BLaER1 treated with 17β-estradiol and CSF1 and Interleukin-3, amounts not matched to agents 10 nM and 100 nM (cell line): ENCODE results near the gene SPOCK3.

Experiments
- H3K27ac ChIP-seq, 11 experiments: shearing (Covaris generic); formaldehyde crosslinking; 2 replicates each; pipeline ENCODE4 v1.8.1; 2022
- H3K27me3 ChIP-seq, 11 experiments: shearing (Covaris generic); formaldehyde crosslinking; 2 replicates each; pipeline ENCODE4 v1.8.1; 2022
- H3K36me3 ChIP-seq, 11 experiments: shearing (Covaris generic); formaldehyde crosslinking; 2 replicates each; pipeline ENCODE4 v1.8.1; 2022
- H3K4me1 ChIP-seq, 10 experiments: shearing (Covaris generic); formaldehyde crosslinking; 2 replicates each; pipeline ENCODE4 v1.8.1; 2022
- H3K4me2 ChIP-seq, 11 experiments: shearing (Covaris generic); formaldehyde crosslinking; 2 replicates each; pipeline ENCODE4 v1.8.1; 2022
- H3K4me3 ChIP-seq, 10 experiments: shearing (Covaris generic); formaldehyde crosslinking; 2 replicates each; pipeline ENCODE4 v1.8.1; 2022
- H3K9ac ChIP-seq, 11 experiments: shearing (Covaris generic); formaldehyde crosslinking; 2 replicates each; pipeline ENCODE4 v1.8.1; 2022
- H3K9me3 ChIP-seq, 11 experiments: shearing (Covaris generic); formaldehyde crosslinking; replicated peaks in 1 of 11; 2 replicates each; pipeline ENCODE4 v1.8.1; 2022
- H4K20me1 ChIP-seq, 11 experiments: shearing (Covaris generic); formaldehyde crosslinking; 2 replicates each; pipeline ENCODE4 v1.8.1; 2022
- Cebpa-rat ChIP-seq, 11 experiments: shearing (Covaris generic); IDR thresholded peaks; 2 replicates each; pipeline ENCODE4 v1.8.1; 2022

Gene SPOCK3

GRCh38 chr4:166965562-166965961 is 268.7 kb downstream of the SPOCK3 start:
- H4K20me1 ChIP-seq: no peaks in the 10 kb centered on the region
- no peak overlapping the region for H3K4me3 ChIP-seq
- no peaks in the 10 kb centered on the region for H3K36me3 ChIP-seq
- H3K27me3 ChIP-seq: no peaks in the 10 kb centered on the region
- no peak overlapping the region for H3K4me2 ChIP-seq
- peaks cover 17 to 26% (median 21%) of the 10 kb centered on the region in 11 experiments for H3K9me3 ChIP-seq
- H3K4me1 ChIP-seq: no peaks in the 10 kb centered on the region
- TF ChIP-seq Cebpa-rat (IDR thresholded peaks at IDR 0.05): no peak
- H3K9ac ChIP-seq: no peak overlapping the region
- no peak overlapping the region for H3K27ac ChIP-seq

- no peak overlapping the region for H3K27ac ChIP-seq
- no peaks in the 10 kb centered on the region for H3K36me3 ChIP-seq
- H3K4me1 ChIP-seq: no peaks in the 10 kb centered on the region
- no peak overlapping the region for H3K4me3 ChIP-seq
- TF ChIP-seq Cebpa-rat (IDR thresholded peaks at IDR 0.05): no peak
- H3K4me2 ChIP-seq: no peak overlapping the region
- no peaks in the 10 kb centered on the region for H4K20me1 ChIP-seq
- no peaks in the 10 kb centered on the region for H3K27me3 ChIP-seq
- H3K9ac ChIP-seq: no peak overlapping the region
- H3K9me3 ChIP-seq: peaks cover 0 to 11% (median 9%) of the 10 kb centered on the region in 11 experiments; a peak in 12 of 22 replicates
These were observed 276.8 kb downstream of the SPOCK3 start for GRCh38 chr4:166957451-166957850.

GRCh38 chr4:166956484-166956883 is 277.8 kb downstream of the SPOCK3 start:
- no peak overlapping the region for H3K4me2 ChIP-seq
- H3K36me3 ChIP-seq: no peaks in the 10 kb centered on the region
- H3K9ac ChIP-seq: no peak overlapping the region
- H3K9me3 ChIP-seq: peaks cover 0 to 11% (median 9%) of the 10 kb centered on the region in 11 experiments; a peak in 12 of 22 replicates
- no peak overlapping the region for H3K4me3 ChIP-seq
- no peak overlapping the region for H3K27ac ChIP-seq
- H4K20me1 ChIP-seq: no peaks in the 10 kb centered on the region
- no peaks in the 10 kb centered on the region for H3K27me3 ChIP-seq
- no peaks in the 10 kb centered on the region for H3K4me1 ChIP-seq
- TF ChIP-seq Cebpa-rat (IDR thresholded peaks at IDR 0.05): no peak

GRCh38 chr4:166941629-166942028 is 292.7 kb downstream of the SPOCK3 start:
- no peak for TF ChIP-seq Cebpa-rat (IDR thresholded peaks at IDR 0.05)

GRCh38 chr4:166930464-166930863 is 303.8 kb downstream of the SPOCK3 start:
- no peaks in the 10 kb centered on the region for H3K9me3 ChIP-seq
- 0 out of 20 replicates have a peak, but pooled peaks cover 0 to 7% (median 0%) of the 10 kb centered on the region in 10 experiments for H3K4me1 ChIP-seq
- H3K4me2 ChIP-seq: no peak overlapping the region
- no peak for TF ChIP-seq Cebpa-rat (IDR thresholded peaks at IDR 0.05)
- H3K36me3 ChIP-seq: no peaks in the 10 kb centered on the region
- no peak overlapping the region for H3K9ac ChIP-seq
- no peak overlapping the region for H3K27ac ChIP-seq
- no peaks in the 10 kb centered on the region for H3K27me3 ChIP-seq
- no peak overlapping the region for H3K4me3 ChIP-seq
- H4K20me1 ChIP-seq: no peaks in the 10 kb centered on the region

More at GRCh38 chr4:166941629-166942028, 292.7 kb downstream of the SPOCK3 start:
- Histone ChIP-seq H3K36me3 (no peaks in the 10 kb centered on the region), H3K27me3 (no peaks in the 10 kb centered on the region), H3K9ac (no peak overlapping the region), H3K9me3 (no peaks in the 10 kb centered on the region), H3K4me3 (no peak overlapping the region), H3K4me2 (no peak overlapping the region), H3K4me1 (no peaks in the 10 kb centered on the region), H3K27ac (no peak overlapping the region), H4K20me1 (no peaks in the 10 kb centered on the region)

- Histone ChIP-seq H4K20me1 (no peaks in the 10 kb centered on the region), H3K27ac (no peak overlapping the region), H3K4me2 (no peak overlapping the region), H3K4me1 (no peaks in the 10 kb centered on the region), H3K36me3 (no peaks in the 10 kb centered on the region), H3K4me3 (no peak overlapping the region), H3K27me3 (no peaks in the 10 kb centered on the region), H3K9ac (no peak overlapping the region), H3K9me3 (no peaks in the 10 kb centered on the region)
- TF ChIP-seq Cebpa-rat (IDR thresholded peaks at IDR 0.05): no peak
These were observed 309.9 kb downstream of the SPOCK3 start for GRCh38 chr4:166924424-166924823.

GRCh38 chr4:166913926-166914325 is 320.4 kb downstream of the SPOCK3 start:
- TF ChIP-seq Cebpa-rat (IDR thresholded peaks at IDR 0.05): peak in 2 of 11 experiments; percentile 20 to 50; a peak in 2 of 22 replicates
- no peak overlapping the region for H3K27ac ChIP-seq
- no peaks in the 10 kb centered on the region for H3K9me3 ChIP-seq
- peaks cover 0 to 9% (median 0%) of the 10 kb centered on the region in 10 experiments; a peak in 3 of 20 replicates for H3K4me1 ChIP-seq
- no peaks in the 10 kb centered on the region for H3K36me3 ChIP-seq
- no peaks in the 10 kb centered on the region for H4K20me1 ChIP-seq
- no peaks in the 10 kb centered on the region for H3K27me3 ChIP-seq
- no peak overlapping the region for H3K4me3 ChIP-seq
- no peak overlapping the region for H3K9ac ChIP-seq
- H3K4me2 ChIP-seq: no peak overlapping the region

- no peak overlapping the region for H3K4me3 ChIP-seq
- H3K9me3 ChIP-seq: no peaks in the 10 kb centered on the region
- no peak for TF ChIP-seq Cebpa-rat (IDR thresholded peaks at IDR 0.05)
- H4K20me1 ChIP-seq: no peaks in the 10 kb centered on the region; a peak in 1 of 22 replicates
- no peak overlapping the region for H3K4me2 ChIP-seq
- H3K27ac ChIP-seq: no peak overlapping the region
- H3K9ac ChIP-seq: no peak overlapping the region
- no peaks in the 10 kb centered on the region for H3K27me3 ChIP-seq
- H3K4me1 ChIP-seq: no peaks in the 10 kb centered on the region
- no peaks in the 10 kb centered on the region for H3K36me3 ChIP-seq
These were observed 330.9 kb downstream of the SPOCK3 start for GRCh38 chr4:166903408-166903807.

- no peak for TF ChIP-seq Cebpa-rat (IDR thresholded peaks at IDR 0.05)
- no peaks in the 10 kb centered on the region for H3K36me3 ChIP-seq
- H3K27me3 ChIP-seq: no peaks in the 10 kb centered on the region
- H3K9ac ChIP-seq: no peak overlapping the region
- H3K9me3 ChIP-seq: no peaks in the 10 kb centered on the region
- no peaks in the 10 kb centered on the region; a peak in 1 of 22 replicates for H4K20me1 ChIP-seq
- no peak overlapping the region for H3K4me2 ChIP-seq
- H3K27ac ChIP-seq: no peak overlapping the region
- H3K4me3 ChIP-seq: no peak overlapping the region
- H3K4me1 ChIP-seq: no peaks in the 10 kb centered on the region
These were observed 331.4 kb downstream of the SPOCK3 start for GRCh38 chr4:166902941-166903340.

GRCh38 chr4:166896254-166896653 is 338.0 kb downstream of the SPOCK3 start:
- peaks cover 0 to 11% (median 9%) of the 10 kb centered on the region in 10 experiments; a peak in 11 of 20 replicates for H3K4me1 ChIP-seq
- no peaks in the 10 kb centered on the region for H3K27me3 ChIP-seq
- no peaks in the 10 kb centered on the region; a peak in 1 of 22 replicates for H4K20me1 ChIP-seq
- H3K4me3 ChIP-seq: no peak overlapping the region
- no peak for TF ChIP-seq Cebpa-rat (IDR thresholded peaks at IDR 0.05)
- no peaks in the 10 kb centered on the region for H3K36me3 ChIP-seq
- H3K4me2 ChIP-seq: peak overlapping the region in 8 of 11 experiments; percentile 21 to 56 (median 38); a peak in 14 of 22 replicates
- no peak overlapping the region for H3K27ac ChIP-seq
- no peak overlapping the region for H3K9ac ChIP-seq
- no peaks in the 10 kb centered on the region for H3K9me3 ChIP-seq
